Loucy (cell line): ENCODE measurements around the gene LGALS3BP.

Source experiments
- H2AFZ ChIP-seq: fragments of 200-600 bp; sonication (generic); 2 replicates; pipeline ENCODE4 v1.6.0; 2016; ENCODE audit warnings: antibody characterized with exemption, mild to moderate bottlenecking, low read length, moderate library complexity
- H3F3A ChIP-seq: fragments of 200-600 bp; 2 replicates; pipeline ENCODE4 v1.6.0; 2016; ENCODE audit warnings: antibody characterized with exemption, low read depth, mild to moderate bottlenecking
- H3K27me3 ChIP-seq: fragments of 200-600 bp; sonication (generic); 2 replicates; pipeline ENCODE4 v1.6.1; 2014; ENCODE audit warnings: low read length, mild to moderate bottlenecking; ENCODE audit not compliant: insufficient read depth, poor library complexity, severe bottlenecking
- H3K36me3 ChIP-seq: fragments of 200-600 bp; sonication (generic); 2 replicates; pipeline ENCODE4 v1.6.1; 2016; ENCODE audit warnings: low read length; ENCODE audit not compliant: insufficient read depth
- H3K4me1 ChIP-seq: fragments of 200-600 bp; sonication (generic); 2 replicates; pipeline ENCODE4 v1.5.1; 2014; ENCODE audit warnings: low read length, mild to moderate bottlenecking; ENCODE audit not compliant: insufficient read depth, poor library complexity, severe bottlenecking
- H3K4me2 ChIP-seq: fragments of 200-600 bp; sonication (generic); 2 replicates; pipeline ENCODE4 v1.6.0; 2014; ENCODE audit warnings: antibody characterized with exemption, low read length, low read depth, mild to moderate bottlenecking; ENCODE audit not compliant: poor library complexity, severe bottlenecking
- H3K4me3 ChIP-seq: fragments of 200-600 bp; sonication (generic); 2 replicates; pipeline ENCODE4 v1.5.1; 2014; ENCODE audit warnings: low read length, mild to moderate bottlenecking, mixed read lengths; ENCODE audit not compliant: poor library complexity, severe bottlenecking
- H3K79me2 ChIP-seq: fragments of 200-600 bp; sonication (generic); 2 replicates; pipeline ENCODE4 v1.6.1; 2014; ENCODE audit warnings: low read length; ENCODE audit not compliant: insufficient read depth
- H3K9ac ChIP-seq: fragments of 200-600 bp; sonication (generic); 2 replicates; pipeline ENCODE4 v1.6.0; 2014; ENCODE audit warnings: mild to moderate bottlenecking, low read depth, low read length, moderate library complexity; ENCODE audit not compliant: poor library complexity, severe bottlenecking
- H3K9me2 ChIP-seq: fragments of 200-600 bp; sonication (generic); replicated peaks from 2 replicates; pipeline ENCODE4 v1.6.1; 2016; ENCODE audit warnings: low read depth, low read length, mixed read lengths
- H3K9me3 ChIP-seq: fragments of 200-600 bp; sonication (generic); 2 replicates; pipeline ENCODE4 v1.6.1; 2014; ENCODE audit warnings: mild to moderate bottlenecking, antibody characterized with exemption, low read length, low read depth; ENCODE audit not compliant: insufficient read depth
- H4K20me1 ChIP-seq: fragments of 200-600 bp; sonication (generic); 2 replicates; pipeline ENCODE4 v1.6.0; 2014; ENCODE audit warnings: antibody characterized with exemption, low read length, mild to moderate bottlenecking; ENCODE audit not compliant: insufficient read depth, poor library complexity, severe bottlenecking
- EZH2phosphoT487 ChIP-seq: fragments of 200-600 bp; IDR thresholded peaks from 2 replicates; pipeline ENCODE4 v1.6.1; 2018; ENCODE audit warnings: antibody characterized with exemption, mild to moderate bottlenecking, moderate library complexity, borderline replicate concordance
- TF ChIP-seq, protein P1 (sequence below): fragments of 200-600 bp; sonication (generic); conservative IDR thresholded peaks from 2 replicates; pipeline ENCODE4 v1.5.1; 2014; ENCODE audit warnings: mild to moderate bottlenecking, antibody characterized with exemption, low read length

LGALS3BP gene

DNA sequence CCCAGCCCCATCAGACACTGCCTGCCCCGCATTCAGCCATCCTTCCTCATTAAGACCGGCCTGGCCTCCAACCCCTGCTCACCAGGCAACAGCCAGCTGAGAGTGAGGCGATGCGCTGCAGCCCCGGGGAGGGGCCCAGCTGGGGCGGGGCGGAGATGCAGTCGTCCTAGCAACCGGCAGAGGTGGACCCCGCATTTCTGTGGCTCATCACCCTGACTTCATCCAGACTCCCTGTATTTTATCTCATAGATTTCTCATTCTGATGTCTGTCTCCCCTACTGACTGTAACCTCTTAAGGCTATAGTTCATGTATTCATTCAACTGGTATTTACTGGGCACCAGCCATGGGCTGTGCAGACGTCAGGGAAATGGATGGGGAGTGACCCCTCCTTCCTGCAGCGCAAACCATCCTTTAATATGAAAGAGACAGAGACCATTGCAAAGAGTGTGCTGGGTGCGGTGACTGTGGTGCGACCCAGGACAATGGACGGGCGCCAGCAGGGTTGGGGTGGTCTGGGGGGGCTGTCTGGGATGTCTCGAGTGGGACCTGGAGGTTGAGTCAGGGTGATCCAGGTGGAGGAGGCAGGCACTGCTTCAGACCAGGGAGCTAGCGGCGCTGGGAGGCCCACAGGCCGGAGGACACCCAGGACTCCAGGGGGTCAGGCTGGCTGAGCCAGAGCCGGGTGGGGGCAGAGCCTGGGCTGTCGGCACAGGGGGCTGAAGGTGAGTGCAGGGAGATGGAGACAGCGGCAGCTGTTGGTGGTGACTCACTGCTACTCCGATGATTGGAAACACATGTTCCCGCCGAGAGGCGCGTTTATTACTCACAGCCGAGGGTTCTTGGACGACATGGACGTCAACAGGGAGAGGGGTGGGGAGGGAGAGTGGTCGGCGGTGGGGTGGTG lies 44.1 kb downstream of the LGALS3BP start:
- H3K9ac ChIP-seq, result no peak overlapping the region
- no peaks in the 10 kb centered on the region for H3K27me3 ChIP-seq
- TF ChIP-seq EZH2phosphoT487, result no peak
- TF ChIP-seq, protein P1, sequence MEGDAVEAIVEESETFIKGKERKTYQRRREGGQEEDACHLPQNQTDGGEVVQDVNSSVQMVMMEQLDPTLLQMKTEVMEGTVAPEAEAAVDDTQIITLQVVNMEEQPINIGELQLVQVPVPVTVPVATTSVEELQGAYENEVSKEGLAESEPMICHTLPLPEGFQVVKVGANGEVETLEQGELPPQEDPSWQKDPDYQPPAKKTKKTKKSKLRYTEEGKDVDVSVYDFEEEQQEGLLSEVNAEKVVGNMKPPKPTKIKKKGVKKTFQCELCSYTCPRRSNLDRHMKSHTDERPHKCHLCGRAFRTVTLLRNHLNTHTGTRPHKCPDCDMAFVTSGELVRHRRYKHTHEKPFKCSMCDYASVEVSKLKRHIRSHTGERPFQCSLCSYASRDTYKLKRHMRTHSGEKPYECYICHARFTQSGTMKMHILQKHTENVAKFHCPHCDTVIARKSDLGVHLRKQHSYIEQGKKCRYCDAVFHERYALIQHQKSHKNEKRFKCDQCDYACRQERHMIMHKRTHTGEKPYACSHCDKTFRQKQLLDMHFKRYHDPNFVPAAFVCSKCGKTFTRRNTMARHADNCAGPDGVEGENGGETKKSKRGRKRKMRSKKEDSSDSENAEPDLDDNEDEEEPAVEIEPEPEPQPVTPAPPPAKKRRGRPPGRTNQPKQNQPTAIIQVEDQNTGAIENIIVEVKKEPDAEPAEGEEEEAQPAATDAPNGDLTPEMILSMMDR, result no peak
- H3K36me3 ChIP-seq, result no peaks in the 10 kb centered on the region
- H3K4me1 ChIP-seq, result no peaks in the 10 kb centered on the region
- H3K9me3 ChIP-seq, result no peaks in the 10 kb centered on the region
- H3K4me3 ChIP-seq, result no peak overlapping the region
- H3K9me2 ChIP-seq, result no peaks in the 10 kb centered on the region
- H2AFZ ChIP-seq, result no peak overlapping the region
- H4K20me1 ChIP-seq, result no peaks in the 10 kb centered on the region
- H3F3A ChIP-seq, result no peaks in the 10 kb centered on the region
- H3K79me2 ChIP-seq, result no peaks in the 10 kb centered on the region
- no peak overlapping the region for H3K4me2 ChIP-seq

DNA sequence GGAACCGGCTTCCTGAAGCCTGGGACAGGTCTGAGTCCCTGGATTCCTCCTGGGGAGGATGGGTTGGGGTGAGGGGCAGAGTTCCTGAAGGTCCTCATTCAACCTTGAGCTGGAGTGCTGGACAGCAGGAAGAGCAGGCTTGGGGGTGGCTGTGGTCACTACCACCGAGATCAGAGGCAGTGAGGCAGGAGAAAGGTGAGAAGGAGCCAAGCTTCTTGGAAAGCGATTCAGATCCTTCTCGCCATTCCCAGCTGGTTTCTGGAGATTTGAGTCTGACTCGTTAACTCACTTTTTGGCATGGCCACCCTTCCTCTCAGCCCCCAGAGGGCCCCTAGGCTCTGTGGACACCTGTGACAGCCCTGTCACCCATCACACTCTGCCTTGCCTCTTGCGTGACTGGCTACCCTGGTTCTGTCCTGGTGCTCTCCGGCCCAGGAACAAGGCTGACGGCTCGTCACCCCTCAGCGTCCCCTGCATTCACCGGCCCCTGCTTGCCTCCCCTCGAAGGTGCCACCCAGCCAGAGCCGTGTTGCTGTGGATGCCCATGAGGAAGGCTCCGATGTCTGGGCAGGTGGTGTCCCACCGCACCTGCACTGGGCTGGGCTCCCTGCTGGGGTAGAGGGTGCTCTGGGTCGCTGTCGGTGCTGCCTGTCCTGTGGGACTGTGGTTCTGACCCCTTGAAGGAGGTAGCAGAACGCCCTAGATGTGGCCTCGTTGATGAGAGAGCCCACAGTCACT lies 44.9 kb downstream of the LGALS3BP start:
- H3K4me3 ChIP-seq, result no peak overlapping the region
- no peaks in the 10 kb centered on the region for H3K79me2 ChIP-seq
- H3K9ac ChIP-seq, result no peak overlapping the region
- H3K4me1 ChIP-seq, result no peaks in the 10 kb centered on the region
- no peak overlapping the region for H3K4me2 ChIP-seq
- H3K9me2 ChIP-seq, result no peaks in the 10 kb centered on the region
- H3K36me3 ChIP-seq, result no peaks in the 10 kb centered on the region
- no peaks in the 10 kb centered on the region for H3K9me3 ChIP-seq
- no peak overlapping the region for H2AFZ ChIP-seq
- H3K27me3 ChIP-seq, result no peaks in the 10 kb centered on the region
- TF ChIP-seq, protein P1, result no peak
- no peak for TF ChIP-seq EZH2phosphoT487
- H3F3A ChIP-seq, result no peaks in the 10 kb centered on the region
- H4K20me1 ChIP-seq, result no peaks in the 10 kb centered on the region

DNA sequence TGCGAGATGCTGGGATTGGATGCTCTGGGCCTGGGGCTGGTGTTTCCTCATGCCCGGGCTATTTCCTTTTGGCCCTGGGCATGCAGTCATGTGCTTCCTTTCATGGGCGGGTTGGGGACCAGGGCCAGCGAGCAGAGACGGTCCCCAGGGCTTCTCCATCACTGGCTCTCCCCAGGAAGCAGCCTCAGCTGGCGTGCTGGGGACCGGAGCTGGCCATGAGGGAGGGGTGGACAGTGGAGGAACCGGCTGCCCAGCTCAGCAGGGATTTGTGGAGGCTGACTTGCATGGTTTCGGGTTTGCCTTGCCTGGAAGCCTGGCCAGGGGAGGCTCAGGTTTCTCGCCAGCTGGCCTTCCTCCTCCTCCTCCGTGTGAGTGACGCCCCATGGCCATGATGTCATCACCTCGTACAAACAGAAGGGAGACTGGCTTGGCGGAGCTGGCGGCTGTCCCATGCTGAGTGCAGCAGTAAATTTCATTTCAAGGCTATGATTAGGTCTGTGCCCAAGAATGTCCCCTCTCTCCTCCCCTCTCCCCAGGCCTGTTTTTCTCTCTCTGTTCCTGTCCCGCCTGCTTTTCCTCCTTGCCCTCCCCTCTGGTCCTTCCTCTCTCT lies 45.7 kb downstream of the LGALS3BP start:
- Histone ChIP-seq H3K4me2 (no peak overlapping the region), H3K9ac (no peak overlapping the region), H3K4me3 (no peak overlapping the region)

More for the DNA sequence above, 45.7 kb downstream of the LGALS3BP start:
- no peaks in the 10 kb centered on the region for H3K9me3 ChIP-seq
- H3K4me1 ChIP-seq, result no peaks in the 10 kb centered on the region
- no peak for TF ChIP-seq EZH2phosphoT487
- TF ChIP-seq, protein P1, result no peak
- no peaks in the 10 kb centered on the region for H3K9me2 ChIP-seq
- no peaks in the 10 kb centered on the region for H3K27me3 ChIP-seq
- no peaks in the 10 kb centered on the region for H4K20me1 ChIP-seq
- H3K36me3 ChIP-seq, result no peaks in the 10 kb centered on the region
- H3F3A ChIP-seq, result no peaks in the 10 kb centered on the region
- no peak overlapping the region for H2AFZ ChIP-seq
- H3K79me2 ChIP-seq, result no peaks in the 10 kb centered on the region
